Cardiac muscle cell (in vitro differentiated cells and primary cell): ENCODE measurements around the gene TSEN54. TPM values are rescaled to one million over a fixed set of nuclear protein-coding genes. Genes with fewer than 3 reads are reported as not detected.

Experiments
- DNase-seq, 2 donors: peaks; one replicate each; pipeline versions ENCODE4 v3.0.0 to v3.0.0-alpha.2; 2010 to 2017; ENCODE audit warnings: low read depth in 1 of 2, low spot score in 1 of 2
- H3K27ac ChIP-seq: fragments of 200-600 bp; sonication (generic); 2 replicates; pipeline ENCODE4 v1.5.1; 2016
- H3K27me3 ChIP-seq: fragments of 200-600 bp; sonication (generic); 2 replicates; pipeline ENCODE4 v1.6.0; 2016; ENCODE audit warnings: control low read depth
- H3K36me3 ChIP-seq: fragments of 200-600 bp; sonication (generic); 2 replicates; pipeline ENCODE4 v1.5.1; 2016; ENCODE audit warnings: control low read depth
- H3K4me1 ChIP-seq: fragments of 200-600 bp; sonication (generic); 2 replicates; pipeline ENCODE4 v1.8.1; 2017; ENCODE audit warnings: low read depth, mild to moderate bottlenecking, mixed run types
- H3K4me3 ChIP-seq: fragments of 200-600 bp; sonication (generic); 2 replicates; pipeline ENCODE4 v1.5.1; 2016; ENCODE audit warnings: mild to moderate bottlenecking
- H3K9me3 ChIP-seq: fragments of 200-600 bp; sonication (generic); 2 replicates; pipeline ENCODE4 v1.5.1; 2017; ENCODE audit warnings: low read depth, mild to moderate bottlenecking, control low read depth
- CTCF ChIP-seq: IDR thresholded peaks from 2 replicates; pipeline ENCODE4 v1.5.1; 2012; ENCODE audit warnings: low read depth, mild to moderate bottlenecking, low read length
- polyA plus RNA-seq: library from polyadenylated mRNA; unstranded; fragments of >200 nt; fragmentation: Nextera tagmentation; extraction: Ambion mirVana; gene quantifications from 2 replicates; pipeline ENCODE4 v1.2.1, GENCODE V29; 2016
- total RNA-seq: library from RNA; depleted of rRNA; stranded (reverse); fragments of >200 nt; gene quantifications from 2 replicates; pipeline ENCODE4 v1.2.3, GENCODE V29; 2016

The TSEN54 gene
- total and polyA plus RNA-seq, 2 experiments from 2014 or later = 64.4 to 70.5 TPM

GRCh38 chr17:75523647-75524046, 7.3 kb downstream of the TSEN54 start:
- Histone ChIP-seq H3K4me3 (no peak overlapping the region), H3K9me3 (no peaks in the 10 kb centered on the region), H3K36me3 (peaks cover 9% of the 10 kb centered on the region), H3K4me1 (no peaks in the 10 kb centered on the region), H3K27me3 (peaks cover 15% of the 10 kb centered on the region), H3K27ac (no peak overlapping the region)
- no peak for TF ChIP-seq CTCF
- DNase-seq = no peak

GRCh38 chr17:75524269-75524969, 8.1 kb downstream of the TSEN54 start:
- H3K4me3 ChIP-seq = peak overlapping the region; percentile 83
- no peaks in the 10 kb centered on the region for H3K4me1 ChIP-seq
- peaks cover 15% of the 10 kb centered on the region for H3K27me3 ChIP-seq
- no peak for DNase-seq
- TF ChIP-seq CTCF = no peak
- no peak overlapping the region for H3K27ac ChIP-seq
- H3K9me3 ChIP-seq = no peaks in the 10 kb centered on the region
- peaks cover 9% of the 10 kb centered on the region for H3K36me3 ChIP-seq

GRCh38 chr17:75524970-75525805, 8.9 kb downstream of the TSEN54 start, which contains the start of gene LLGL2:
LLGL2 (plus strand) TSS chr17:75525697; CDS start chr17:75543427, 17,730 bp downstream.
- Histone ChIP-seq H3K4me1 (no peaks in the 10 kb centered on the region), H3K27me3 (peaks cover 15% of the 10 kb centered on the region), H3K27ac (no peak within 1 kb of the TSS), H3K9me3 (no peaks in the 10 kb centered on the region), H3K36me3 (peaks cover 9% of the 10 kb centered on the region), H3K4me3 (peak within 1 kb of the TSS; percentile 83)
- TF ChIP-seq CTCF = peak; percentile 36
- DNase-seq = peak; percentile 60 to 93

GRCh38 chr17:75525806-75526554, 9.7 kb downstream of the TSEN54 start:
- H3K36me3 ChIP-seq = peaks cover 9% of the 10 kb centered on the region
- peak in 1 of 2 donors; percentile 42 for DNase-seq
- H3K27ac ChIP-seq = no peak overlapping the region
- H3K27me3 ChIP-seq = peaks cover 15% of the 10 kb centered on the region
- H3K4me3 ChIP-seq = peak overlapping the region; percentile 83
- no peaks in the 10 kb centered on the region for H3K9me3 ChIP-seq
- no peak for TF ChIP-seq CTCF
- no peaks in the 10 kb centered on the region for H3K4me1 ChIP-seq

GRCh38 chr17:75526555-75527270, 10.4 kb downstream of the TSEN54 start:
- peak overlapping the region; percentile 83 for H3K4me3 ChIP-seq

More at GRCh38 chr17:75526555-75527270, 10.4 kb downstream of the TSEN54 start:
- H3K9me3 ChIP-seq = no peaks in the 10 kb centered on the region
- H3K36me3 ChIP-seq = peaks cover 5% of the 10 kb centered on the region
- H3K4me1 ChIP-seq = no peaks in the 10 kb centered on the region
- TF ChIP-seq CTCF = no peak
- peaks cover 15% of the 10 kb centered on the region for H3K27me3 ChIP-seq
- no peak overlapping the region for H3K27ac ChIP-seq
- no peak for DNase-seq
